GM18951 (cell line): ENCODE data around the gene USP7.
"Not testable (repeated sequence)": the region's sequence is repeated elsewhere in the genome, so short reads cannot be mapped to it uniquely, and the experiment has no call there.

Experiments
- POLR2A ChIP-seq: IDR thresholded peaks from 4 replicates; pipeline ENCODE4 v1.6.1; 2011; ENCODE audit warnings: mild to moderate bottlenecking; ENCODE audit not compliant: insufficient read length, insufficient read depth; ENCODE audit errors: extremely low read depth
- in situ Hi-C: fragments of 300-500 bp; cut with MboI; formaldehyde crosslinking; loops from one replicate; pipeline ENCODE4 v1.12.0; 2022; ENCODE audit warnings: low sequenced_read_pairs, mixed read lengths, inconsistent platforms; ENCODE audit not compliant: unreplicated experiment

USP7 gene

GRCh38 chr16:8919934-8920462 is 43.7 kb downstream of the USP7 start:
- in situ Hi-C loops, result no loop called here
- TF ChIP-seq POLR2A, result no peak

- TF ChIP-seq POLR2A, result no peak
- in situ Hi-C loops, result no loop called here
Measured at GRCh38 chr16:8919089-8919933, 44.4 kb downstream of the USP7 start.

- in situ Hi-C loops, result not testable (repeated sequence)
Measured at GRCh38 chr16:8917336-8917735, 46.4 kb downstream of the USP7 start.

DNA sequence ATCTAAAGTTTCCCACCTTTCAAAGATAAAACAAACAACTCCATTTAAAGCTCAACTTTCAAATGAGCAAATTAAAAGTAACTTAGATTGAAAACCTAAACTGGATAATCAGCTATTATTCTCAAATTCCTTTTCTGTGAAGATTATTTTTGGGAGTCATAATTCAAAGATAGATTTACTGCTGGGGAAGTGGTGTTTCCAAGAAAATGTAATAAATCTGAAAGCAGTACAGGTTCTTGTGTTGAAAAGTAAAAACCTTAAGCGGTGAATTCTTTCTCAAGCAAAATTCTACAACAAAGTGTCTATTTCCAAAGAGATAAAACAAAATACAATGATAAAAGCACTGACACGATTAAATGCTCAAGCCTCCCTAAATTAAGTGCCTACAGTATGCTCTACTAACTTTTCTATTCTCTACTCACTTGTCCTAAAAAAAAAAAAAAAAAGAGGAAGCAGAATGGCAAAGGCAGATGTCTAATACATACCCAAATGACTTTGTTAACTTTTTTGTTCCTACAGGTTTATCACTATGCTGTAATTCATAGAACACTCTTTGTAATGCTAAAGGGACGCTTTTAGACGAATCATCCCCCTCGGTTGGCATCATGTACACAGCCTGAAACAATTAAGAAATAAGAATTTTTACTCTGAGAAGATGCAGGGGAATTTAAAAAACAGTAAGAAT is 47.0 kb downstream of the USP7 start:
- in situ Hi-C loops, result no loop called here
- no peak for TF ChIP-seq POLR2A

DNA sequence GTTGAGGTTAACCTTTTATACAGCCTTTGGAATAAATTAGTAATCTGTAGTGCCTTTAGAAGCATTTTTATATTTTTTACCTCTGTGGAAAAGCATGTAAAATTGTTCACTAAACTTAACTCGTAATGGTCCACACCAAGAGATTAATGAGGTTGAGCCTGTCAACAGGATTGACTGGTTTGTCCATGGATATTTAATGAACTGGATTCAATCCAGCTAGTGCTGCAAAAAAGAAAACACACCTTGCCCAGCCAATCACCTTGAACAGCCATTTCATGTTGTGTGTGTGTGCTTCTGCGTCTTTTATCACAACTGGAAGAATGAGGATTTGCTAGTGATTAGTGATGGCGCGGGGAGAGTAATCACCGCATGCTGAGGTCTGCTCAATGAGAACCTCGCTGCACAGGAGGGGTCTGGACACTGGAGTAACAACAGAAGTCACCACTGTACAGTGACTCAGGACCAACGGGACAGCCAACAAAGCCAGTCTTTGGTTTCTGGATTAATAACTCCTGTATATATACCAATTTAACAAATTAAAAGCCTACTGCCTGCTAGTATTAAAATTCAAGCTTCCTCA is 47.9 kb downstream of the USP7 start:
- in situ Hi-C loops, result no loop called here
- TF ChIP-seq POLR2A, result no peak

DNA sequence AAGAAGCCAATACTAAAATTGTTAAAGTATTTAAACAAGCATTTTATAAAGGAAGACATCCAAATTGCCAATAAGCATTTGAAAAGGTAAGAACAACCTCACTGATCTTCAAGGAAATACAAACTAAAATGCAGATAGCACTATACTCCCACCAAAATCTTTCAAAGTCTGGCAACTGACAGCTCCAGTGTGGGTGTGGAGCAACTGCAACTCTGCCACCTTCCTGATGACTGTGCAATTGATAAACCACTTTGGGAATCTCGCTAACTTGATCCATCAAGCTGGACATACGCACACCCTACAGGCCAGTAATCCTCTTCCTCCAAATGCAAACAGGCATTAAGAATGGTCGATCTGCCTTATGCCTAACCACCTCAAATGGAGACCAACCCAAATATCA is 49.6 kb downstream of the USP7 start:
- TF ChIP-seq POLR2A, result no peak
- in situ Hi-C loops, result no loop called here

DNA sequence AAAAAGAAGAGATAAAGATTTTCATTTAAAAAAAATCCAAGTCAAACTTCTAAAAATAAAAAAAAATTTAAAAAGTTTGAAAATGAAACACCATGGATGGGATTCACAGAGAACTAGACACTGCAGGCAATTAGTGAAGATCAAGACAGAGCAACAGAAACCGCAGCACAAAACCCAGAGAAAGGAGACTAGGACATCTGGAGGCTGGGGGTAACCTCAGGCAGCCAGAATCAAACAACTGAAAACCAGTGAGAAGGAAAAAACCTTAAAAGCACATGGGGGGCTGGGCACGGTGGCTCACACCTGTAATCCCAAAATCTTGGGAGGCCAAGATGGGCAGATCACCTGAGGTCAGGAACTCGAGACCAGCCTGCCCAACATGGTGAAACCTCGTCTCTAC is 50.9 kb downstream of the USP7 start:
- in situ Hi-C loops, result no loop called here
- no peak for TF ChIP-seq POLR2A

DNA sequence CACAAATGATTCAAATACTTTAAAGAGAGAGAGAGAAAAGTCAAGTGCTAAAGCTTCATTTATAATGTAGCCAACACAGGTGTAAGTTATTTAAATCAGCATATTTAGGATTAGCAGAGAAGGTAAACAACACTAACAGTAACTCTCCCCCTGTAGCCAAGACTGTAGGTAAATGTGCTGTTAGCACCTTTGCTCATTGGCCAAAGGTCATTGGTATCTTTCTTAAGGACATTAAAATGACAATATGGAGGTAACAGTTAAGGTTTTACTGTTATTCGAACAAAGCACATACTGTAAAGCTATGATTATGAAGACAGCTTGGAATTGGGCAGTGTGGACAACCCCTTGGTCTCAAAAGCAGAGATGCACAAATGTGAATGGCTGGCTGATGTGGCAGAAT is 52.9 kb downstream of the USP7 start:
- no peak for TF ChIP-seq POLR2A

DNA sequence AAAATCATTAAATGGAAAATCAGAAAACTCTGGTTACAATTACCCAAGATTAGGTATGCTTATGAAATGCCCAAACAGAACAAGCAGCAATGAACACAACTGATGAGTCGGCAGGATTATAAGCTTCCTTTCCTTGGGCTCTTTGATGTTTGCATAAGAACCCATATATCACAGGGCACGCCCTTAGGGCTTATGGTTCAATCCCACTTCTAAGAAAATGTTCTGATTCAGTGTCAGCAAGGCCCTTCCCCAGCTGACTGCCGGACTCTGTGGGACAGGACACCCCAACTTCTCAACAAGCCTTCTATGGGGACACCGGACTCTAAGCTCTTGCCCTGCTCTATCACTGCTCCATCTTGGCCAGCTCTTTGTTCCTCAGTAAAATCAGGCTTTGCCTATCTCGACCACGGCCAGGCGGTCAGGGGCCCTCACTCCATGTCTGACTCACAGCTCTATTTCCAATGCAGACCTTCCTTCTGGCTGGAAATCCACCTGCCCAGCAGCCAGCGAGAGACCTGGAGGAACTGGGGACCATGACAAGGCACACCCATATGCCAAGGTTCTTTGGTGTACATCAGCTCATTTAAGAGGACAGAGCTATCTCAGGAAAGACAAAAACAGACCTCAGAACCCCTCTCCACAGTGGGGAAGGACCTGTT is 54.8 kb downstream of the USP7 start:
- in situ Hi-C loops, result no loop called here
- no peak for TF ChIP-seq POLR2A

More for the DNA sequence above, 52.9 kb downstream of the USP7 start:
- in situ Hi-C loops, result no loop called here

DNA sequence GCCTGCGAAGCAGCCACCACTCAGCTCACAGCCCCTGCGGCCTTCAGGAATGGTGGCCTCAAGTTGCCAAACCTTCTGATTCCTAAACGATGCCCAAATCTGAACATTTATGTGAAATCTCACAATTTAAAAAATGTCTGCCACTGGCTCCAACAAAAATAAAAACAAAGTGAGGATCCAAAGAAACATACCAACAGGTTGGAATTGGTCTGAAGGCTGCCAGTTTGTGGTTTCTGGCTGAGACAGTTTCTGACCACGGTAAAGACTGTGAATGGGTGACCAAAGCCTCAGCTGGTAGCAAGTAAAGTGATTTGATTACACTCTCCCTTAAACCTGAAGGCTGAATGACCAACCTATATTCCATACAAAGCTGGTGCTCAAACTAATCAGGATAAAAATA is 56.6 kb downstream of the USP7 start:
- in situ Hi-C loops, result no loop called here
- TF ChIP-seq POLR2A, result no peak

- TF ChIP-seq POLR2A, result no peak
- in situ Hi-C loops, result no loop called here
Measured at GRCh38 chr16:8905795-8906591, 57.7 kb downstream of the USP7 start.

- TF ChIP-seq POLR2A, result no peak
- in situ Hi-C loops, result no loop called here
Measured at GRCh38 chr16:8905168-8905762, 58.4 kb downstream of the USP7 start.
